ENCODE measurements around the gene VTA1. TPM values are rescaled to one million over a fixed set of nuclear protein-coding genes. Genes with fewer than 3 reads are reported as not detected.
"Not testable (repeated sequence)": the region's sequence is repeated elsewhere in the genome, so short reads cannot be mapped to it uniquely, and the experiment has no call there.

VTA1 gene
- total RNA-seq: 10 to 100 TPM; 32.0 to 49.4 (median 41.0) TPM
- polyA plus RNA-seq: 10 to 100 TPM; 14.3 to 56.6 TPM
- long read RNA-seq, donor 1, full-length matches to known transcripts: 53 of 58 reads
- long read RNA-seq, donor 1, partial matches to known transcripts: 4 of 58 reads
- long read RNA-seq, donor 1, other reads (novel, unspliced or antisense): 1 of 58 reads
- long read RNA-seq, donor 2, full-length matches to known transcripts: 217 of 257 reads
- long read RNA-seq, donor 2, partial matches to known transcripts: 39 of 257 reads
- long read RNA-seq, donor 2, other reads (novel, unspliced or antisense): 1 of 257 reads
- long read RNA-seq, donor 3, full-length matches to known transcripts: 51 of 64 reads
- long read RNA-seq, donor 3, partial matches to known transcripts: 11 of 64 reads
- long read RNA-seq, donor 3, other reads (novel, unspliced or antisense): 2 of 64 reads

- Histone ChIP-seq H3K9me3 (no peaks in the 10 kb centered on the region), H3K27ac (peak within 1 kb of the TSS in 11 of 12 donors; percentile 38 to 82 (median 68)), H3K27me3 (no peaks in the 10 kb centered on the region), H3K4me1 (peaks cover 0 to 34% (median 18%) of the 10 kb centered on the region in 12 donors), H3K4me3 (peak within 1 kb of the TSS; percentile 75 to 97 (median 84)), H3K36me3 (no peaks in the 10 kb centered on the region)
- TF ChIP-seq POLR2A (IDR thresholded peaks at IDR 0.05) (peak in 1 of 2 donors; percentile 61), CTCF (IDR thresholded peaks at IDR 0.05) (peak; percentile 84 to 98 (median 91))
- ATAC-seq (peak; percentile 99 to 100 (median 100)), DNase-seq (peak; percentile 97 to 98 (median 98))
- WGBS, 4 donors: 0 to 1% (median 1%) methylated on average over 33 to 38 of the region's 38 CpGs
- intact Hi-C loops (cut with DNase I): loop anchor here in 8 of 10 donors (2.0 to 10.0 kb wide), 4 partner anchors 60 to 240 kb away; no protein-coding TSS in a partner anchor
Measured at GRCh38 chr6:142146828-142147662, at the start of gene VTA1, which contains the start of gene NMBR. VTA1 (plus strand) TSS chr6:142147263; CDS start chr6:142147288, 25 bp downstream. NMBR (minus strand) TSS chr6:142147122; CDS start chr6:142088658, 58,464 bp downstream.

GRCh38 chr6:142104820-142105219, 42.2 kb upstream of the VTA1 start:
- H3K4me3 ChIP-seq, H3K4me1 ChIP-seq, H3K9me3 ChIP-seq, H3K27ac ChIP-seq, H3K27me3 ChIP-seq, DNase-seq, H3K36me3 ChIP-seq, ATAC-seq: not testable (repeated sequence)
- intact Hi-C loops (cut with DNase I): loop anchor here in 1 of 10 donors (10.0 kb wide), 1 partner anchor 420 kb away; no protein-coding TSS in a partner anchor
- 70 to 91% (median 88%) methylated on average over 5 of the region's 5 CpGs for WGBS, 4 donors

- intact Hi-C loops (cut with DNase I): loop anchor here in 6 of 10 donors (5.0 to 10.0 kb wide), 4 partner anchors 126 to 436 kb away; no protein-coding TSS in a partner anchor
- not testable (repeated sequence) for H3K4me1 ChIP-seq, H3K36me3 ChIP-seq, DNase-seq, H3K4me3 ChIP-seq, H3K27me3 ChIP-seq, ATAC-seq, H3K9me3 ChIP-seq, H3K27ac ChIP-seq
- 88 to 91% (median 91%) methylated on average over 9 of the region's 9 CpGs for WGBS, 4 donors
Measured at GRCh38 chr6:142110820-142111219, 36.2 kb upstream of the VTA1 start.

GRCh38 chr6:142112451-142113061, 34.5 kb upstream of the VTA1 start:
- Histone ChIP-seq H3K36me3 (no peaks in the 10 kb centered on the region), H3K9me3 (no peaks in the 10 kb centered on the region), H3K4me3 (no peak overlapping the region), H3K27ac (no peak overlapping the region), H3K27me3 (no peaks in the 10 kb centered on the region), H3K4me1 (no peaks in the 10 kb centered on the region)
- 0 to 1% (median 1%) methylated on average over 4 of the region's 4 CpGs for WGBS, 4 donors
- DNase-seq: peak; percentile 30 to 68 (median 55)
- TF ChIP-seq CTCF (IDR thresholded peaks at IDR 0.05) (peak; percentile 53 to 78 (median 70)), POLR2A (IDR thresholded peaks at IDR 0.05) (no peak)
- intact Hi-C loops (cut with DNase I): loop anchor here in 7 of 10 donors (2.0 to 10.0 kb wide), 5 partner anchors 128 to 438 kb away; no protein-coding TSS in a partner anchor
- ATAC-seq: no peak
